ENCODE measurements around the gene ELL.
A peak's percentile ranks its signal among the peaks of the same experiment; 100 is the strongest.

Gene ELL

DNA sequence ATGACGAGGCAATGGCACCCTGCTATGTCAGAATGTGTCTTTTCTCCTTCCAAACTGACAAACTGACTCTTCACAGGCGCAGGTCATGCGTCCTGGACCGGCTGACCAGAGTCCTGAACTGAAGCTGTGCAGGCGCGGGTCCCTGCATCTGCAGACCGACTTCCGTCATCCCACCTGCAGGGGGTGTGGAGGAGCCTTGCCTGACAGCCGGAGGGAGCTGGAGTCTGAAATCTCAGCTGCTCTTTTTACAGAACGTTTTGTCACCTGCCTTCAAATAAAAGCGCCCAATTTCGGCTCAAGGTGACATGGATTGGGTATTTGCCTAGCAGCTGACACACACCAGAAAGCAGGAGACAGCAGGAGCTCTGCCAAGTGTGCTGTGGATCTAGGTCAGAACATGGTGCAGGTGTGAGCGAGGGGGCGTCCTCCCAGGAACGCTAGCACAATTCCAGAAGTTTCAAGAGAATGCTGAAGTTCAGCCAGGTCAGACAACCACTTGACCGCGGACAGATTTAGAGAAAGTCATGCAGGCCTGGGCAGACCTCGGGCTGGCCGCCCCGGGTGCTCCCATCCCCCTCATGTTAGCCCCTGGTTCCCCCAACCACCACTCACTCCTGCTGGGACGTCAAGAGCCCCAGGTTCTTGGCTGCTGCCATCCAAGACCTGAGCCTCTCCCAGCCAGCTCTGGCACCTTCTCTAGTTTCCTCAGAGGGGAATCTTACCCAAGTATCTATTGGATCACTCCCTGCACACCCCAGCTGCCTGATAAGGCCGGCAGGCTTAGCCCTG is 32.8 kb downstream of the ELL start:
- peak; percentile 51 for DNase-seq (ENCODE audit: low read depth, low spot score)

DNA sequence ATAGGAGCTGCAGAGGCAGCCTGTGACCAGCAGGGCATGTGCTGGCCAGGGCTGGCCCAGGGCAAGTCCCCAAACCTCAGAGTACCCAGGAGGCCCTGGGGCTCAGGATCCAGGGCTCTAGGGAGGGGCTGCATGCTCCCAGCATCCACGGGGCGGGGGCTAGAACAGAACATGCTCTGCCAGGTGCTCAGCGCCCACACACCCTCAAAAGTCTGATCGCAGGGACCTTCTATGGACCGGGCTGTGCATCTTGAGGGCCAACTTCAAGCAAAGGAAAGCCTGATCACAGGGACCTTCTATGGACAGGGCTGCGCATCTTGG is 33.5 kb downstream of the ELL start:
- DNase-seq (ENCODE audit: low read depth, low spot score), result peak; percentile 60

GRCh38 chr19:18487576-18488402 is 34.1 kb downstream of the ELL start:
- DNase-seq (ENCODE audit: low read depth, low spot score), result no peak

DNA sequence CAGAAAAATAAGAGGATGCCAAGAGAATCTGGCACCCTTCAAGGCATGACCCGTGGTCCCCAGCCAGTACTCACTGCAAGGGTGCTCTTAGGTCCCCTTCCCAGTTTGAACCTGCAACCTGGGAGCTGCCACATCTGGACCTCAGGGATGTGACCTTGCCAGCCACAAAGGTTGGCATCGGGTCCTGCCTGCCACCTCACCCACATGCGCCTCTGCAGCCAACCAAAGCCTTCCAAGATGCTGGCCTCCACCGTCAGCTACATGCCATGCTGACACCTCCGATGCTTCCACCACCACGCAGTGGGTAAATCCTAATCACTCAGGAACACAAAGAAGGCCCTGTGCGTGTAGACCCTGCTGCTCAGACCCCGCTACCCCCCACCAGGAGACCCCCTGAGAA is 35.1 kb downstream of the ELL start:
- no peak for DNase-seq (ENCODE audit: low read depth, low spot score)

GRCh38 chr19:18484992-18485391 is 36.9 kb downstream of the ELL start:
- DNase-seq (ENCODE audit: low read depth, low spot score), result no peak

- DNase-seq (ENCODE audit: low read depth, low spot score), result no peak
Measured at GRCh38 chr19:18483119-18483890, 38.6 kb downstream of the ELL start.

GRCh38 chr19:18481505-18482222 is 40.2 kb downstream of the ELL start:
- no peak for DNase-seq (ENCODE audit: low read depth, low spot score)

DNA sequence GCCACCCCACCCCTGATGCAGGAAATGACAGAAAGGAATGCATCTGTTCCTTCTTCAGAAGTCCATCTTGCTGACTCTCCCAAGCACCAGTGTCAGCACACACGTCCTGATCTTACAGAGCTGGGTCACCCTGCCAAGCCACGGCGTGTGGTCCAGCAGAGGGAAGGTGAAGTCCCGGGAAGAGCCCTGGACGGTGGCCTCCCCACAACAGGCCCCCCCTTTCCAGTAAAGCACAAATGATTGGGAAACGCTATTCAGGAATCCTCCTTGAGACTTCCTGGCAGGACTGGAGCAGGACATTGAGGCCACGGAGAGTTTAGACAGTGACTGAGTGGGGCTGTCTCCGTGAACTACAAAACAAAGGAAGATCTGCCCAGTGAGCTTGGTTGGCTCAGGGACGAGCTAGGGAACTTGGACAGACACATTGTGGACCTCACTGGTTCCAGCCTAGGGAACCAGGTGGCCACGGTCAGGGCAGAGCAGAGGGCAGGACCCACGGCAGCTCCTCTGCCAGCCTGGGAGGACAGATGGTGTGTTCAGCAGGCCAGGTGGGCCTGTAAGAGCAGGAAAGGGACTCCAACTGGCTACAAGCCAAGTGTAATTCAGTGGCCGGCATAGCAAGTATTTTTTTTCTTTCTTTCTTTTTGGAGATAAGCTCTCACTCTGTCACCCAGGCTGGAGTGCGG is 41.7 kb downstream of the ELL start:
- no peak for DNase-seq (ENCODE audit: low read depth, low spot score)

GRCh38 chr19:18478545-18479311 is 43.1 kb downstream of the ELL start:
- DNase-seq (ENCODE audit: low read depth, low spot score), result no peak

DNA sequence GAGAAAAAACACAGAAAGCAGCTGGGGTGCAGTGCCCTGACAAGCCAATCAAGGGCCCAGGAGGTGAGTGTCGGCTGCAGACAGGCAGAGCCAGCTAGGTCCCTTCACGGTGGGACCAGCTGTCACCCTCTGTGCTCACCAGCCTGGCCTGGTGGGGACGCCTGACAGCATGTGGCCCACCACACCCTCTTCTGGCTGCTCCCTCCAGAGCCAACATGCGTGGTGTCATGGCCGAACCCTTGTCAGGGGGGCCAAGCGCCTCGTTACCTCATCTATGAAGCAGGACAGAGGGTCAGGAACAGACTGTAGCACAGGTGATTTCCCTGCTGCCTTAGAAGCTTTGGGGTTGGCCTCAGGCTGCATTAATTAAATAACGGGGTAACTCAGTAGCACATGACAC is 43.9 kb downstream of the ELL start:
- DNase-seq (ENCODE audit: low read depth, low spot score), result no peak

DNA sequence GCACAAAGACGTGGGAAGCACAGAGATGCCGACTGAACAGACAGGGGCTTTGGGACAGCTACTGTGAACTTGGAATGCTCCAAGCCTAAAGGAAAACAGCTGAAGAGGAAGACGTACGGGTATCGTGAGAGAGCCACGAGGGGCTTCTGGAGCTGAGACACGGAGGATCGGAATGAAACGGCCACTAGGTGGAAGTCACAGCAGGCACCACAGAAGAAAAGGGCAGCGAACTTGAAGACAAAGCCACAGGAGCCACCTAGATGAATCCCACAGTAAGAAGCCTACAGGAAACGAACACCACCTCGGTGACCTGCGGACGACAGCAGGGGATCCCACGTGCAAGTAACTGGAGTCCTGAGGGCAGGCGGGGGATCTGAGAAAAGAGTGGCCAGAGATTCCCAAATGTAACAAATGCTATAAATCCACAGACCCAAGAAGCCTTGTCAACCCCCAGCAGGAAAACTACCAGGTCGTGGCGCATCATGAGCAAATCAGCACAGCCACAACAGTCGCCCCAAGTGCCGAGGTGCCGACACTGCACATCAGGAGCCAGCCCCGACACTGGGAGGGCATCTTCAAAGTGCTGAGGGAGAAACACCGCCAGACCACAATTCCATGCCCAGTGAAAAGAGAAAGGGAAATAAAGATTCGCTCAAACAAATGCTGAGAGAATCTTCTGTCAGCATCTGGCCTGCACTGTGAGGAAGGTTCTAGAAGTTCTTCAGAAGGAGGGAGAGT is 44.7 kb downstream of the ELL start:
- no peak for DNase-seq (ENCODE audit: low read depth, low spot score)

- no peak for DNase-seq (ENCODE audit: low read depth, low spot score)
Measured at GRCh38 chr19:18476507-18477041, 45.3 kb downstream of the ELL start.

DNA sequence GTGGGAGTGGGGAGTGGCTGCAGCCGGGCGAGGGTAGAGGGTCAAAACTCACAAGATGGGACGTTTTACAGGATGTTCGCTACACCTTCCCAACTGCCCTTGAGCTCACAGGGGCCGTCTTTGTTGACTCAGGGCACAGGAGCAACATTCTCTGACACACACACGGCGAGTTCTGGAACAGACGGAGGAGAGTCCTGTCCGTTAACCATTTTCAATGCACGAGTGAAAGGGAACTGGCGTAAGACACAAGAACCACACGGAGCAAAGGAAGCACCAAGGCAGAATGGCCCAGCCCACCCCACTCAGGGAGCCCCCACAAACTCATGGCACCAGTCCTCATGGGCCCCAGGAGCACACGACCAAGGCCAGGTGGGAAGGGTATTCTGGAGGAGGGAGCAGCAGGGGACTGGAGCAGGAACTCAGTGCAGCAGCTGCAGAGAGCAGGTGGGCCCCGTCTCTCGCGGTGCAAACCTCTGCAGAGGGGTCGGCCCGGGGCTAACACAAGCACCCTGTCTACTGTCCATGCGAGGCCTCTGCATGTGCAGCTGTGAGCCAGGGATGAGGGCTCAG is 46.0 kb downstream of the ELL start:
- DNase-seq (ENCODE audit: low read depth, low spot score), result no peak

- DNase-seq (ENCODE audit: low read depth, low spot score), result no peak
Measured at GRCh38 chr19:18475004-18475453, 46.8 kb downstream of the ELL start.

DNA sequence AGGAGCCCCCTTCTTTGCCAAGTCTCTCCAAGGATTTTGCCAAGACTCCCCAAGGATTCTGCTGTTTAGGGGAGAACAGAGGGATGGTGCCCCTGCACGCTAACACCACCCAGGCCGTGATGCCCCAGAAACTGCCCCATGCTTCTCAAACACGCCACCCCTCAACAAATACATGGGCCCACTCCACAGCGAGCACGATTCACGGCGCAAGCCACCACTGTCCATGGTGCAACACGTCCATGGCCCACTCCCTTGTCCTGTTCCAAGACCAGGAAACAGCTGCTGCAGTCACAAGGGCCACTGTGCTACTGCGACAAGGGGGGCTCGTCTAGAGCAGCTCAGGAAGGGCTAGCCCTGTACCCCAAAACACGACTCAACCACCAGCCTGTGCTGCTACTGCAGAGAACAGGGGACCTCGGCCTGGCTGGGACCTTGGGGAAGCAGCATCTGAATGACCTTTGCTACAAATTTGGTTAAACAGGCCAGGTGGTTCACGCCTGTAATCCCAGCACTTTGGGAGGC is 47.4 kb downstream of the ELL start:
- DNase-seq (ENCODE audit: low read depth, low spot score), result no peak

DNA sequence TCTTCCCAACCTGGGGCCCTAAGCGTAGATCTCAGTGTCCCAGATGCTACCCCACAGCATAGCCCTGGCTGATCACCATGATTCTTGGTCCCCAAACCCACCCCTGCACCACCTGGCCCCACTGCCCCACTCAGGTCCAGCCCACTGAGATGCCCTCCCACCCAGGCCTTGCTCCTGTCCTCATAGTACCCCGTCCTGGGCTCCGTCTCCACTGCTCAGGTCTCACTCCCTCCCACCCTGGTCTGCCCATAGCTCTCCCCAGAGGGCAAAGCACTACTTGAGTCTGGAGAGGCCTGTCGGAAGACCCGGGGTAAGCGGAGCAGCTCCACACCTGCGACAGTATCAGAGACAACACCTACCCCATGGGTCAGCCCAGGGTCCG is 48.2 kb downstream of the ELL start:
- DNase-seq (ENCODE audit: low read depth, low spot score), result no peak

- no peak for DNase-seq (ENCODE audit: low read depth, low spot score)
Measured at GRCh38 chr19:18473003-18473705, 48.7 kb downstream of the ELL start.

GRCh38 chr19:18470787-18471186 is 51.1 kb downstream of the ELL start:
- DNase-seq (ENCODE audit: low read depth, low spot score), result no peak

Data from astrocyte of the hippocampus (primary cell).